ENCODE data around the gene BABAM1.
A peak's percentile ranks its signal among the peaks of the same experiment; 100 is the strongest.
"Not testable (repeated sequence)": the region's sequence is repeated elsewhere in the genome, so short reads cannot be mapped to it uniquely, and the experiment has no call there.

Gene BABAM1

GRCh38 chr19:17243830-17244617, 23.2 kb upstream of the BABAM1 start:
- peak; percentile 75 for DNase-seq

- peak; percentile 46 for DNase-seq
Measured at GRCh38 chr19:17244618-17245534, 22.4 kb upstream of the BABAM1 start.

- no peak for DNase-seq
Measured at GRCh38 chr19:17245535-17245984, 21.7 kb upstream of the BABAM1 start, which contains the start of gene NR2F6. TSS of gene NR2F6 (minus strand) at chr19:17245919. CDS start at chr19:17245220, 699 bp downstream.

- DNase-seq: peak; percentile 21
Measured at GRCh38 chr19:17246681-17247425, 20.4 kb upstream of the BABAM1 start.

GRCh38 chr19:17248011-17248776, 19.0 kb upstream of the BABAM1 start:
- peak; percentile 47 for DNase-seq

GRCh38 chr19:17249887-17250548, 17.2 kb upstream of the BABAM1 start:
- DNase-seq: no peak

- DNase-seq: no peak
Measured at GRCh38 chr19:17254636-17255035, 12.6 kb upstream of the BABAM1 start.

GRCh38 chr19:17255150-17255621, 12.1 kb upstream of the BABAM1 start:
- DNase-seq: no peak

GRCh38 chr19:17256130-17256529, 11.1 kb upstream of the BABAM1 start:
- no peak for DNase-seq

GRCh38 chr19:17259118-17259780, 8.0 kb upstream of the BABAM1 start:
- no peak for DNase-seq

- DNase-seq: no peak
Measured at GRCh38 chr19:17259934-17260333, 7.3 kb upstream of the BABAM1 start.

GRCh38 chr19:17260842-17261325, 6.4 kb upstream of the BABAM1 start:
- peak; percentile 94 for DNase-seq

- no peak for DNase-seq
Measured at GRCh38 chr19:17262557-17262956, 4.7 kb upstream of the BABAM1 start.

GRCh38 chr19:17263712-17264640, 3.3 kb upstream of the BABAM1 start:
- DNase-seq: no peak

GRCh38 chr19:17264641-17264979, 2.6 kb upstream of the BABAM1 start, which contains the start of gene USHBP1:
TSS of gene USHBP1 (minus strand) at chr19:17264745. CDS start at chr19:17264299, 446 bp downstream.
- DNase-seq: no peak

- DNase-seq: no peak
Measured at GRCh38 chr19:17266026-17266425, 1.2 kb upstream of the BABAM1 start.

- no peak for DNase-seq
Measured at GRCh38 chr19:17266589-17266974, 661 bp upstream of the BABAM1 start.

- DNase-seq: no peak
Measured at GRCh38 chr19:17268754-17269153, 1.5 kb downstream of the BABAM1 start.

- DNase-seq: not testable (repeated sequence)
Measured at GRCh38 chr19:17274892-17275291, 7.6 kb downstream of the BABAM1 start.

Data from 8988T (cell line).